HCT116 (cell line): Measurements from ENCODE around the gene KCNK16. TPM values are rescaled to one million over a fixed set of nuclear protein-coding genes. Genes with fewer than 3 reads are reported as not detected.

Experiments used
- ATAC-seq: fragments of 200-7000 bp; cut with Tn5 transposase; 2 replicates; pipeline ENCODE4 v1.9.1; 2020; ENCODE audit warnings: mild to moderate bottlenecking, moderate library complexity
- BruUV-seq: library from RNA; stranded (reverse); fragments of 400-500 nt; replicated peaks from 2 replicates; lab custom pipeline; 2021; lab: Mats Ljungman, UMichigan
- CTCF ChIA-PET: fragments of 300-600 bp; sonication (Branson Sonifier 250); formaldehyde crosslinking; loops from one replicate; lab custom pipeline; 2021; ENCODE audit warnings: antibody characterized with exemption; lab: Charles Lee
- POLR2A ChIA-PET: fragments of 300-600, 350-600 bp; sonication (Branson Sonifier 250); formaldehyde crosslinking; loops from one replicate; lab custom pipeline; 2021; ENCODE audit warnings: antibody characterized with exemption; lab: Charles Lee
- RAD21 ChIA-PET, 2 experiments: fragments of 300-600 bp; sonication (Branson Sonifier 250); formaldehyde crosslinking; loops; one replicate each; lab custom pipeline; 2023; ENCODE audit warnings: low total read pairs in 2 of 2; ENCODE audit not compliant: uncharacterized antibody in 2 of 2, unreplicated experiment in 2 of 2, low non-redundant PET in 1 of 2; lab: Charles Lee
- DNase-seq: peaks from one replicate; pipeline ENCODE4 v3.0.0-alpha.2; 2010; ENCODE audit warnings: low read depth, low spot score
- H2AFZ ChIP-seq: fragments of 200-600 bp; shearing (Covaris generic), sonication (generic); 2 replicates; pipeline ENCODE4 v1.6.1; 2017; ENCODE audit warnings: low read depth, mixed run types, mixed read lengths, antibody characterized with exemption, low read length; ENCODE audit not compliant: poor library complexity, severe bottlenecking
- H3K27ac ChIP-seq: 2 replicates; pipeline ENCODE4 v1.5.1; 2012; ENCODE audit warnings: low read depth, low read length
- H3K27me3 ChIP-seq: fragments of 200-600 bp; sonication (generic); 2 replicates; pipeline ENCODE4 v1.6.1; 2016; ENCODE audit warnings: mixed run types, low read length, mixed read lengths; ENCODE audit not compliant: insufficient read depth
- H3K36me3 ChIP-seq, 2 experiments: fragments of 200-500 bp in 1 of 2; fragments of 200-600 bp in 1 of 2; sonication (Bioruptor generic) in 1 of 2; sonication (generic) in 1 of 2; 2 replicates each; pipeline versions ENCODE4 v1.5.1 to v1.6.1; 2014 to 2016; ENCODE audit warnings: low read length in 2 of 2, inconsistent platforms in 1 of 2, mixed read lengths in 1 of 2, mixed run types in 1 of 2; ENCODE audit not compliant: insufficient read depth in 2 of 2, control insufficient read depth in 1 of 2
- H3K4me1 ChIP-seq, 2 experiments: fragments of 200-600 bp in 1 of 2; sonication (generic) in 1 of 2; 2 replicates each; pipeline versions ENCODE4 v1.5.1 to v1.6.1; 2012 to 2017; ENCODE audit warnings: low read length in 2 of 2, inconsistent platforms in 1 of 2, mild to moderate bottlenecking in 1 of 2, mixed read lengths in 1 of 2, mixed run types in 1 of 2, moderate library complexity in 1 of 2; ENCODE audit not compliant: insufficient read depth in 2 of 2, control insufficient read depth in 1 of 2
- H3K4me2 ChIP-seq: fragments of 200-600 bp; sonication (generic); 2 replicates; pipeline ENCODE4 v1.6.1; 2017; ENCODE audit warnings: mixed run types, low read length, mixed read lengths
- H3K4me3 ChIP-seq, 2 experiments: fragments of 200-600 bp in 1 of 2; sonication (generic) in 1 of 2; replicated peaks in 1 of 2; 2 replicates each; pipeline ENCODE4 v1.5.1; 2011 to 2016; ENCODE audit warnings: low read length in 2 of 2, control low read depth in 1 of 2, low read depth in 1 of 2, mild to moderate bottlenecking in 1 of 2, mixed read lengths in 1 of 2, mixed run types in 1 of 2
- H3K79me2 ChIP-seq: fragments of 200-600 bp; sonication (generic); 2 replicates; pipeline ENCODE4 v1.6.1; 2017; ENCODE audit warnings: mild to moderate bottlenecking, mixed run types, low read length, moderate library complexity, mixed read lengths; ENCODE audit not compliant: insufficient read depth
- H3K9ac ChIP-seq: fragments of 200-600 bp; sonication (generic); 2 replicates; pipeline ENCODE4 v1.6.1; 2016; ENCODE audit warnings: low read length, mixed read lengths
- H3K9me2 ChIP-seq: fragments of 200-600 bp; sonication (generic), shearing (Covaris generic); 2 replicates; pipeline ENCODE4 v1.6.1; 2017; ENCODE audit warnings: mixed run types, mild to moderate bottlenecking, moderate library complexity; ENCODE audit not compliant: insufficient read depth
- H3K9me3 ChIP-seq, 2 experiments: fragments of 200-500 bp in 1 of 2; fragments of 200-600 bp in 1 of 2; sonication (Bioruptor generic) in 1 of 2; sonication (generic) in 1 of 2; 2 replicates each; pipeline ENCODE4 v1.6.1; 2014 to 2017; ENCODE audit warnings: low read length in 2 of 2, mixed read lengths in 2 of 2, inconsistent platforms in 1 of 2, low read depth in 1 of 2, mild to moderate bottlenecking in 1 of 2, mixed run types in 1 of 2, moderate library complexity in 1 of 2; ENCODE audit not compliant: control insufficient read depth in 1 of 2, insufficient read depth in 1 of 2
- H4K20me1 ChIP-seq: fragments of 200-600 bp; sonication (generic), shearing (Covaris generic); 2 replicates; pipeline ENCODE4 v1.6.1; 2017; ENCODE audit warnings: mixed run types, mild to moderate bottlenecking, moderate library complexity; ENCODE audit not compliant: insufficient read depth
- ATF3 ChIP-seq: IDR thresholded peaks from 2 replicates; pipeline ENCODE4 v1.6.1; 2012
- CEBPB ChIP-seq: IDR thresholded peaks from 2 replicates; pipeline ENCODE4 v1.6.1; 2012; ENCODE audit warnings: low read depth
- CTCF ChIP-seq, 3 experiments: fragments of 200-600 bp in 1 of 3; sonication (generic) in 1 of 3; IDR thresholded peaks in 2 of 3; conservative IDR thresholded peaks in 1 of 3; 2 replicates each; pipeline ENCODE4 v1.5.1; 2012 to 2017; ENCODE audit warnings: low read depth in 2 of 3, low read length in 2 of 3, antibody characterized with exemption in 1 of 3, borderline replicate concordance in 1 of 3, control low read depth in 1 of 3, mild to moderate bottlenecking in 1 of 3, mixed read lengths in 1 of 3, mixed run types in 1 of 3, moderate library complexity in 1 of 3; ENCODE audit not compliant: insufficient read depth in 1 of 3
- EGR1 ChIP-seq: IDR thresholded peaks from 2 replicates; pipeline ENCODE4 v1.6.1; 2012; ENCODE audit warnings: low read depth
- ELF1 ChIP-seq: IDR thresholded peaks from 2 replicates; pipeline ENCODE4 v1.6.1; 2012; ENCODE audit warnings: low read depth, borderline replicate concordance
- EZH2 ChIP-seq: fragments of 200-600 bp; sonication (generic); IDR thresholded peaks from 2 replicates; pipeline ENCODE4 v1.6.1; 2017; ENCODE audit warnings: antibody characterized with exemption, mixed run types
- FOSL1 ChIP-seq: IDR thresholded peaks from 2 replicates; pipeline ENCODE4 v1.6.1; 2012; ENCODE audit warnings: low read depth
- JUND ChIP-seq: IDR thresholded peaks from 2 replicates; pipeline ENCODE4 v1.6.1; 2012
- POLR2A ChIP-seq: IDR thresholded peaks from 2 replicates; pipeline ENCODE4 v1.7.0; 2011; ENCODE audit warnings: borderline replicate concordance; ENCODE audit not compliant: insufficient read depth, insufficient read length; ENCODE audit errors: extremely low read depth
- POLR2AphosphoS5 ChIP-seq: IDR thresholded peaks from 2 replicates; pipeline ENCODE4 v1.6.1; 2011; ENCODE audit warnings: mild to moderate bottlenecking, low read depth, low read length, moderate library complexity
- RAD21 ChIP-seq: IDR thresholded peaks from 2 replicates; pipeline ENCODE4 v1.6.1; 2012; ENCODE audit warnings: low read depth, mild to moderate bottlenecking
- REST ChIP-seq: IDR thresholded peaks from 2 replicates; pipeline ENCODE4 v1.6.1; 2012; ENCODE audit warnings: low read depth
- SP1 ChIP-seq: IDR thresholded peaks from 2 replicates; pipeline ENCODE4 v1.6.1; 2012; ENCODE audit warnings: low read depth
- SRF ChIP-seq: IDR thresholded peaks from 2 replicates; pipeline ENCODE4 v1.6.1; 2012; ENCODE audit warnings: low read depth
- TCF7L2 ChIP-seq: IDR thresholded peaks from 2 replicates; pipeline ENCODE4 v1.7.0; 2011; ENCODE audit warnings: borderline replicate concordance, inconsistent platforms; ENCODE audit not compliant: insufficient read depth, insufficient read length; ENCODE audit errors: extremely low read depth
- YY1 ChIP-seq: IDR thresholded peaks from 2 replicates; pipeline ENCODE4 v1.6.1; 2011; ENCODE audit warnings: low read length, low read depth, moderate library complexity, mild to moderate bottlenecking; ENCODE audit not compliant: insufficient replicate concordance; ENCODE audit errors: extremely low read depth
- ZFX ChIP-seq: fragments of 450-650 bp; IDR thresholded peaks from 2 replicates; pipeline ENCODE4 v1.6.1; 2017
- ZNF274 ChIP-seq: fragments of 200-500 bp; sonication (Bioruptor generic); IDR thresholded peaks from 2 replicates; pipeline ENCODE4 v1.6.1; 2014; ENCODE audit warnings: mild to moderate bottlenecking, low read depth, low read length, inconsistent platforms
- intact Hi-C: fragments of 100-400 bp; cut with micrococcal nuclease; formaldehyde crosslinking; loops from 2 replicates; pipeline ENCODE4 v1.10.0; 2022
- total RNA-seq: library from RNA; stranded (reverse); gene quantifications from one replicate; pipeline ENCODE4 v1.2.1, GENCODE V29; 2021; ENCODE audit not compliant: unreplicated experiment

KCNK16 gene
- total RNA-seq, 1 experiment from 2014 or later: not detected

- intact Hi-C loops: loop anchor here (10.0 kb wide), 1 partner anchor 1503 kb away; no protein-coding TSS in a partner anchor
- TF ChIP-seq SRF (no peak), POLR2AphosphoS5 (no peak), CEBPB (no peak), EZH2 (no peak), TCF7L2 (no peak), POLR2A (no peak), YY1 (no peak), CTCF (IDR thresholded peaks at IDR 0.05 in 2 of 3, conservative IDR thresholded peaks at IDR 0.05 in 1 of 3; ENCODE audit: borderline replicate concordance in 1 of 3, insufficient read depth in 1 of 3, low read depth in 2 of 3, low read length in 2 of 3) (no peak), ATF3 (no peak), ELF1 (no peak), RAD21 (no peak), EGR1 (no peak), SP1 (no peak), REST (no peak), ZNF274 (no peak), JUND (no peak), ZFX (no peak), FOSL1 (no peak)
Measured at GRCh38 chr6:39341352-39341751, 18.9 kb upstream of the KCNK16 start.

More at GRCh38 chr6:39341352-39341751, 18.9 kb upstream of the KCNK16 start:
- DNase-seq (no peak), ATAC-seq (no peak)
- no TSS peak for BruUV-seq
- no peaks in the 10 kb centered on the region for H3K9me2 ChIP-seq
- peaks cover 38% of the 10 kb centered on the region for H3K27me3 ChIP-seq
- CTCF ChIA-PET: no interaction called here
- no peaks in the 10 kb centered on the region for H3K79me2 ChIP-seq
- H3K4me1 ChIP-seq: no peaks in the 10 kb centered on the region
- H3K4me3 ChIP-seq: no peak overlapping the region
- RAD21 ChIA-PET: no interaction called here
- POLR2A ChIA-PET: no interaction called here
- H2AFZ ChIP-seq: no peak overlapping the region
- H4K20me1 ChIP-seq: no peaks in the 10 kb centered on the region
- H3K27ac ChIP-seq: no peak overlapping the region
- no peak overlapping the region for H3K4me2 ChIP-seq
- H3K9me3 ChIP-seq: no peaks in the 10 kb centered on the region
- no peaks in the 10 kb centered on the region for H3K36me3 ChIP-seq
- no peak overlapping the region for H3K9ac ChIP-seq
